H9 (cell line): ENCODE results near the gene HLA-DQA1. TPM values are rescaled to one million over a fixed set of nuclear protein-coding genes. Genes with fewer than 3 reads are reported as not detected.

Experiments used
- DNase-seq: peaks from one replicate; pipeline ENCODE4 v3.0.0-alpha.2; 2017
- H2AFZ ChIP-seq: one replicate; pipeline ENCODE4 v1.6.1; 2013; ENCODE audit warnings: mild to moderate bottlenecking, low read length, control low read depth, moderate library complexity
- H2AK5ac ChIP-seq: 2 replicates; pipeline ENCODE4 v1.6.1; 2013; ENCODE audit warnings: low read length, control low read depth, mixed read lengths; ENCODE audit not compliant: insufficient read length
- H2BK120ac ChIP-seq: one replicate; pipeline ENCODE4 v1.6.1; 2013; ENCODE audit warnings: low read depth, mild to moderate bottlenecking, low read length, control low read depth, inconsistent platforms; ENCODE audit not compliant: poor library complexity, severe bottlenecking
- H2BK12ac ChIP-seq: 2 replicates; pipeline ENCODE4 v1.6.1; 2013; ENCODE audit warnings: low read length, control low read depth, mixed read lengths, low read depth; ENCODE audit not compliant: insufficient read length
- H2BK15ac ChIP-seq: 2 replicates; pipeline ENCODE4 v1.6.1; 2013; ENCODE audit warnings: low read depth, low read length, control low read depth
- H2BK20ac ChIP-seq: one replicate; pipeline ENCODE4 v1.6.1; 2013; ENCODE audit warnings: low read depth, mild to moderate bottlenecking, low read length, control low read depth, inconsistent platforms; ENCODE audit not compliant: poor library complexity, severe bottlenecking
- H2BK5ac ChIP-seq: 2 replicates; pipeline ENCODE4 v1.6.1; 2013; ENCODE audit warnings: low read length, control low read depth, mixed read lengths; ENCODE audit not compliant: insufficient read length
- H3K14ac ChIP-seq: 2 replicates; pipeline ENCODE4 v1.6.1; 2013; ENCODE audit warnings: low read length, control low read depth; ENCODE audit not compliant: insufficient read depth
- H3K18ac ChIP-seq: 2 replicates; pipeline ENCODE4 v1.6.1; 2013; ENCODE audit warnings: low read depth, mild to moderate bottlenecking, mixed read lengths, low read length, control low read depth; ENCODE audit not compliant: insufficient read length
- H3K23ac ChIP-seq: 2 replicates; pipeline ENCODE4 v1.6.1; 2013; ENCODE audit warnings: low read length, control low read depth, mixed read lengths, low read depth; ENCODE audit not compliant: insufficient read length
- H3K23me2 ChIP-seq: 2 replicates; pipeline ENCODE4 v1.6.1; 2013; ENCODE audit warnings: low read depth, mild to moderate bottlenecking, mixed read lengths, low read length, control low read depth; ENCODE audit not compliant: insufficient read length, poor library complexity, severe bottlenecking
- H3K27ac ChIP-seq: 2 replicates; pipeline ENCODE4 v1.5.1; 2013; ENCODE audit warnings: low read length, control low read depth, mixed read lengths, low read depth; ENCODE audit not compliant: insufficient read length
- H3K27me3 ChIP-seq: 2 replicates; pipeline ENCODE4 v1.6.1; 2013; ENCODE audit warnings: low read length, control low read depth, inconsistent platforms; ENCODE audit not compliant: insufficient read depth
- H3K4ac ChIP-seq: 2 replicates; pipeline ENCODE4 v1.6.1; 2013; ENCODE audit warnings: low read depth, mild to moderate bottlenecking, control low read depth, inconsistent platforms, low read length, moderate library complexity
- H3K4me1 ChIP-seq: 2 replicates; pipeline ENCODE4 v1.6.1; 2013; ENCODE audit warnings: low read length, control low read depth, inconsistent platforms; ENCODE audit not compliant: insufficient read depth
- H3K4me2 ChIP-seq: 2 replicates; pipeline ENCODE4 v1.6.1; 2013; ENCODE audit warnings: low read length, control low read depth, mixed read lengths; ENCODE audit not compliant: insufficient read length, insufficient read depth
- H3K56ac ChIP-seq: 2 replicates; pipeline ENCODE4 v1.6.1; 2013; ENCODE audit warnings: low read depth, mild to moderate bottlenecking, mixed read lengths, low read length, control low read depth; ENCODE audit not compliant: insufficient read length
- H3K79me1 ChIP-seq: 2 replicates; pipeline ENCODE4 v1.6.1; 2013; ENCODE audit warnings: low read depth, mild to moderate bottlenecking, moderate library complexity, low read length, control low read depth, inconsistent platforms; ENCODE audit not compliant: insufficient read depth, poor library complexity, severe bottlenecking
- H3K79me2 ChIP-seq: 2 replicates; pipeline ENCODE4 v1.6.1; 2013; ENCODE audit warnings: low read length, control low read depth, inconsistent platforms; ENCODE audit not compliant: insufficient read depth
- H3K9ac ChIP-seq: 2 replicates; pipeline ENCODE4 v1.6.1; 2013; ENCODE audit warnings: low read length, control low read depth, mixed read lengths; ENCODE audit not compliant: insufficient read length; ENCODE audit errors: extremely low read depth
- H3K9me3 ChIP-seq: one replicate; pipeline ENCODE4 v1.6.1; 2013; ENCODE audit warnings: low read depth, low read length, inconsistent platforms; ENCODE audit not compliant: control insufficient read depth
- H3T11ph ChIP-seq: one replicate; pipeline ENCODE4 v1.6.1; 2013; ENCODE audit warnings: mild to moderate bottlenecking, low read length, control low read depth, inconsistent platforms
- H4K20me1 ChIP-seq: one replicate; pipeline ENCODE4 v1.6.1; 2013; ENCODE audit not compliant: control insufficient read depth, insufficient read length, insufficient read depth
- H4K5ac ChIP-seq: 2 replicates; pipeline ENCODE4 v1.6.1; 2013; ENCODE audit warnings: low read depth, mild to moderate bottlenecking, mixed read lengths, low read length, control low read depth; ENCODE audit not compliant: insufficient read length
- H4K8ac ChIP-seq: replicated peaks from 2 replicates; pipeline ENCODE4 v1.6.1; 2013; ENCODE audit warnings: low read length, control low read depth, mixed read lengths, low read depth; ENCODE audit not compliant: insufficient read length
- H4K91ac ChIP-seq: 2 replicates; pipeline ENCODE4 v1.6.1; 2013; ENCODE audit warnings: low read depth, mild to moderate bottlenecking, moderate library complexity, mixed read lengths, low read length, control low read depth; ENCODE audit not compliant: insufficient read length
- H3K27ac Mint-ChIP-seq, 3 experiments: 2 replicates in 2 of 3; 3 replicates in 1 of 3; pipeline ENCODE4 v1.8.0; 2020 to 2021; ENCODE audit warnings: mixed read lengths in 3 of 3, mild to moderate bottlenecking in 1 of 3, moderate library complexity in 1 of 3
- H3K27me3 Mint-ChIP-seq: 2 replicates; pipeline ENCODE4 v1.8.0; 2021; ENCODE audit warnings: low read depth, mild to moderate bottlenecking, moderate library complexity, mixed read lengths
- H3K36me3 Mint-ChIP-seq, 3 experiments: 2 replicates in 2 of 3; 3 replicates in 1 of 3; pipeline ENCODE4 v1.8.0; 2020 to 2021; ENCODE audit warnings: low read depth in 3 of 3, mixed read lengths in 3 of 3; ENCODE audit not compliant: insufficient read depth in 1 of 3
- H3K4me1 Mint-ChIP-seq, 2 experiments: 2 replicates each; pipeline ENCODE4 v1.8.0; 2020; ENCODE audit warnings: mixed read lengths in 2 of 2
- H3K4me3 Mint-ChIP-seq, 2 experiments: 2 replicates in 1 of 2; 3 replicates in 1 of 2; pipeline ENCODE4 v1.8.0; 2020 to 2021; ENCODE audit warnings: mild to moderate bottlenecking in 2 of 2, mixed read lengths in 2 of 2, moderate library complexity in 1 of 2
- H3K9me3 Mint-ChIP-seq, 2 experiments: 2 replicates in 1 of 2; 3 replicates in 1 of 2; pipeline ENCODE4 v1.8.0; 2020; ENCODE audit warnings: mild to moderate bottlenecking in 2 of 2, mixed read lengths in 2 of 2, moderate library complexity in 1 of 2
- CTCF ChIP-seq: fragments of 200-600 bp; sonication (generic); conservative IDR thresholded peaks from 3 replicates; pipeline ENCODE4 v1.8.0; 2021; ENCODE audit warnings: antibody characterized with exemption, mild to moderate bottlenecking
- WGBS: extraction: QIAGEN DNeasy Blood & Tissue Kit; methylation state at CpG from one replicate; pipeline ENCODE4 v1.1.7; 2013; ENCODE audit warnings: missing lambda C conversion rate, low lambda C conversion rate, mixed read lengths; ENCODE audit not compliant: insufficient read length; ENCODE audit errors: extremely low coverage; 5-methylcytosine and 5-hydroxymethylcytosine counted together
- total RNA-seq: library from RNA; stranded (reverse); gene quantifications from 2 replicates; pipeline ENCODE4 v1.2.1, GENCODE V29; 2021

The HLA-DQA1 gene
- total RNA-seq, 1 experiment from 2014 or later = 1.7 TPM

DNA sequence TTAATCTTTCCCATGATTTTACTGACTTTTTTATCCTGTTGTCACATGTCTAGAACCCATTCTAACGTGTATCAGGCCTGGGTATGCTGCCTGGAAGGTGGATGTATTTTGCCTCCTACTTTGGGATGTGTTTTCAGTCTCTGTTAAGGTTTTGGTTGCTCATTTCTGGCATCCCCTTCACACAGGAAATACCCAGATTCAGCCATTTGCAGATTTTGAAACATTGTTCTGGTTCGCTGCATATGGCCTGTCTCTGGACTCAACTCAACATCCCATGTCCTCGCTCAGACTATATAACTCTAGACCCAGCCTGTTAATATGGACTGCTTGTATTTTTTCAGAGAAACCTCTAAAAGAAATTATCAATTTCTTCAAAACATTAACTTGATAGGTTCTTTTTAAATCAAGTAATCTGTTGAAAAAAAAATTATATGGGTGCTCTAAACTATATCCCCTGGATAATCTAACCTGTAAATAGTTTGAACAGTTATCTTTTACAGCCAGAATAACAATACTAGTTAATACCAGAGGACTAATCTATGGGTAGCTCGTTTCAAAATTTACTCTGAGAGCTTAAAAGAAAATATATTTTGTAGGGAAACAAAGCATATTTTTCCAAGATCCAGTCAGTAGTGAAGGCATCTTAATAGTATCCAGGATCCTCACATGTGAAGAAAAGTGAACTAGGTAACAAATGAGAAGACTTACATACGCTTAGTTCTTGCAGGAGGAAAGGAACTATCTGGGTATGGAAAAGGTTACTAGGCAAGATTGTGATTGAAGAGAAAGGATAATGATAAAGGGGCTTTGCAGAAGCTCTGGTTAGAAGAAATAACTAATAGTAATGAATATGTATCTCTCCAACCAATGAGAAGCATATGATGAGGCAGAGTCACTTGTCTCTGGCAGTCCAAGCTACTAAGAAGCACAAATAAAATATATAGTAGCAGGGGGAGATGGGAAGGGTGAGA lies 52.6 kb downstream of the HLA-DQA1 start:
- Mint-ChIP-seq H3K9me3 (peaks cover 3 to 5% of the 10 kb centered on the region in 2 experiments; a peak in 2 of 5 replicates), H3K4me3 (no peak overlapping the region), H3K4me1 (no peaks in the 10 kb centered on the region), H3K27me3 (no peaks in the 10 kb centered on the region), H3K27ac (no peak overlapping the region; a peak in 1 of 7 replicates), H3K36me3 (no peaks in the 10 kb centered on the region)
- no peak overlapping the region for H2AFZ ChIP-seq
- no peaks in the 10 kb centered on the region for H3K9me3 ChIP-seq
- H2AK5ac ChIP-seq = no peak overlapping the region
- H3K18ac ChIP-seq = no peak overlapping the region
- H3K23ac ChIP-seq = no peak overlapping the region
- H2BK20ac ChIP-seq = no peak overlapping the region
- H3K4me2 ChIP-seq = no peak overlapping the region
- no peak overlapping the region for H3K27ac ChIP-seq
- no peak overlapping the region for H3T11ph ChIP-seq
- no peaks in the 10 kb centered on the region for H3K79me2 ChIP-seq
- H2BK5ac ChIP-seq = no peak overlapping the region
- H4K20me1 ChIP-seq = no peaks in the 10 kb centered on the region
- H4K91ac ChIP-seq = no peak overlapping the region
- H2BK12ac ChIP-seq = no peak overlapping the region
- H4K5ac ChIP-seq = no peak overlapping the region
- H3K23me2 ChIP-seq = no peaks in the 10 kb centered on the region
- no peak overlapping the region for H2BK120ac ChIP-seq
- no peak overlapping the region for H3K56ac ChIP-seq
- H3K79me1 ChIP-seq = no peaks in the 10 kb centered on the region
- H3K4me1 ChIP-seq = no peaks in the 10 kb centered on the region
- DNase-seq = no peak
- H3K4ac ChIP-seq = no peak overlapping the region
- no peak overlapping the region for H3K9ac ChIP-seq
- H3K14ac ChIP-seq = no peak overlapping the region
- H4K8ac ChIP-seq = no peak overlapping the region
- no CpG with 5 or more reads among the region's 5 CpGs for WGBS
- no peak overlapping the region for H2BK15ac ChIP-seq
- no peaks in the 10 kb centered on the region for H3K27me3 ChIP-seq
- no peak for TF ChIP-seq CTCF
